Fibroblast of lung (primary cell): Measurements from ENCODE around the gene MMP15. TPM values are rescaled to one million over a fixed set of nuclear protein-coding genes. Genes with fewer than 3 reads are reported as not detected.
A peak's percentile ranks its signal among the peaks of the same experiment; 100 is the strongest.

Source experiments
- DNase-seq, 2 donors: peaks; one replicate each; pipeline versions ENCODE4 v3.0.0 to v3.0.0-alpha.2; 2010; ENCODE audit warnings: low read depth in 2 of 2
- H2AFZ ChIP-seq: 2 replicates; pipeline ENCODE4 v1.5.1; 2012; ENCODE audit warnings: low read length, control low read depth, inconsistent platforms
- H3K27ac ChIP-seq: 2 replicates; pipeline ENCODE4 v1.5.1; 2011; ENCODE audit warnings: low read length, control low read depth; ENCODE audit not compliant: insufficient read depth
- H3K27me3 ChIP-seq: 2 replicates; pipeline ENCODE4 v1.5.1; 2011; ENCODE audit warnings: mild to moderate bottlenecking, low read length; ENCODE audit not compliant: control insufficient read depth, insufficient read depth
- H3K36me3 ChIP-seq: 2 replicates; pipeline ENCODE4 v1.5.1; 2011; ENCODE audit warnings: low read length; ENCODE audit not compliant: control insufficient read depth, insufficient read depth
- H3K4me1 ChIP-seq: 2 replicates; pipeline ENCODE4 v1.5.1; 2011; ENCODE audit warnings: low read length; ENCODE audit not compliant: control insufficient read depth, insufficient read depth; ENCODE audit errors: extremely low read depth
- H3K4me2 ChIP-seq: 2 replicates; pipeline ENCODE4 v1.5.1; 2011; ENCODE audit warnings: low read length, control low read depth; ENCODE audit not compliant: insufficient read depth; ENCODE audit errors: extremely low read depth
- H3K4me3 ChIP-seq, 4 experiments: fragments of 200-600 bp in 1 of 4; sonication (generic) in 1 of 4; replicated peaks in 1 of 4; 2 replicates each; pipeline ENCODE4 v1.5.1; 2011 to 2016; ENCODE audit warnings: low read length in 4 of 4, low read depth in 3 of 4, mild to moderate bottlenecking in 3 of 4, control low read depth in 2 of 4, inconsistent platforms in 1 of 4, mixed read lengths in 1 of 4; ENCODE audit not compliant: insufficient read depth in 1 of 4; ENCODE audit errors: control extremely low read depth in 1 of 4
- H3K79me2 ChIP-seq: 2 replicates; pipeline ENCODE4 v1.5.1; 2012; ENCODE audit warnings: mild to moderate bottlenecking, low read length, inconsistent platforms; ENCODE audit not compliant: control insufficient read depth, insufficient read depth
- H3K9ac ChIP-seq: 2 replicates; pipeline ENCODE4 v1.5.1; 2011; ENCODE audit warnings: mild to moderate bottlenecking, low read length, control low read depth; ENCODE audit not compliant: insufficient read depth
- H3K9me3 ChIP-seq: 2 replicates; pipeline ENCODE4 v1.5.1; 2012; ENCODE audit warnings: low read depth, low read length; ENCODE audit not compliant: control insufficient read depth, insufficient read depth
- H4K20me1 ChIP-seq: 2 replicates; pipeline ENCODE4 v1.5.1; 2011; ENCODE audit warnings: low read length; ENCODE audit not compliant: control insufficient read depth, insufficient read depth; ENCODE audit errors: extremely low read depth
- CTCF ChIP-seq, 2 donors: IDR thresholded peaks in 1 of 2; conservative IDR thresholded peaks in 1 of 2; 1 replicate in 1 of 2; 2 replicates in 1 of 2; pipeline ENCODE4 v1.5.1; 2011 to 2012; ENCODE audit warnings: low read length in 2 of 2, control low read depth in 1 of 2, inconsistent platforms in 1 of 2, low read depth in 1 of 2, mild to moderate bottlenecking in 1 of 2
- EZH2 ChIP-seq: IDR thresholded peaks from 2 replicates; pipeline ENCODE4 v1.5.1; 2012; ENCODE audit warnings: low read length, control low read depth, mild to moderate bottlenecking; ENCODE audit errors: missing control alignments
- polyA plus RNA-seq, 2 donors: library from polyadenylated mRNA; depleted of rRNA in 1 of 2; stranded (reverse) in 1 of 2; unstranded in 1 of 2; fragments of >200 nt; gene quantifications; 2 replicates each; pipeline ENCODE4 v1.2.1, GENCODE V29; 2011 to 2012; ENCODE audit warnings: missing spikeins in 1 of 2
- total RNA-seq: library from RNA; depleted of rRNA; stranded (reverse); fragments of >200 nt; gene quantifications from 2 replicates; pipeline ENCODE4 v1.2.1, GENCODE V29; 2014

The MMP15 gene
- total and polyA plus RNA-seq, 2 donors (not counting 1 experiment from before 2014, with no cell fraction given) = 0.74 to 6.4 TPM

GRCh38 chr16:57999971-58000705 lies 25.4 kb upstream of the MMP15 start, which contains the start of gene ZNF319:
TSS of gene ZNF319 (minus strand) at chr16:58000672. CDS start at chr16:57998265, 2,407 bp downstream.
- Histone ChIP-seq H3K36me3 (peaks cover 16% of the 10 kb centered on the region), H3K9ac (peak within 1 kb of the TSS; percentile 74), H3K4me3 (peak within 1 kb of the TSS; percentile 71 to 87 (median 84)), H4K20me1 (no peaks in the 10 kb centered on the region), H3K4me2 (peak within 1 kb of the TSS; percentile 93), H3K4me1 (peaks cover 2% of the 10 kb centered on the region), H2AFZ (peak within 1 kb of the TSS; percentile 93), H3K27me3 (no peaks in the 10 kb centered on the region), H3K79me2 (peaks cover 3% of the 10 kb centered on the region), H3K27ac (peak within 1 kb of the TSS; percentile 64), H3K9me3 (no peaks in the 10 kb centered on the region)
- no peak for TF ChIP-seq CTCF (conservative IDR thresholded peaks at IDR 0.05 in 1 of 2, IDR thresholded peaks at IDR 0.05 in 1 of 2; ENCODE audit: low read depth in 1 of 2, low read length in 2 of 2)
- no peak for TF ChIP-seq EZH2
- peak in 1 of 2 donors; percentile 24 for DNase-seq

GRCh38 chr16:58000706-58001676 lies 24.6 kb upstream of the MMP15 start, which contains the start of gene USB1:
TSS of gene USB1 (plus strand) at chr16:58001407. CDS start at chr16:58001484, 77 bp downstream.
- Histone ChIP-seq H3K9ac (peak within 1 kb of the TSS; percentile 74), H4K20me1 (no peaks in the 10 kb centered on the region), H2AFZ (peak within 1 kb of the TSS; percentile 93), H3K4me3 (peak within 1 kb of the TSS; percentile 71 to 87 (median 84)), H3K4me1 (peaks cover 2% of the 10 kb centered on the region), H3K4me2 (peak within 1 kb of the TSS; percentile 93), H3K27ac (peak within 1 kb of the TSS; percentile 61), H3K27me3 (no peaks in the 10 kb centered on the region), H3K9me3 (no peaks in the 10 kb centered on the region), H3K36me3 (peaks cover 14% of the 10 kb centered on the region), H3K79me2 (peaks cover 3% of the 10 kb centered on the region)
- TF ChIP-seq CTCF (conservative IDR thresholded peaks at IDR 0.05 in 1 of 2, IDR thresholded peaks at IDR 0.05 in 1 of 2; ENCODE audit: low read depth in 1 of 2, low read length in 2 of 2) (peak; percentile 36), EZH2 (no peak)
- DNase-seq = peak; percentile 72 to 77
